ENCODE measurements around the gene GPX5.
"Not testable (repeated sequence)": the region's sequence is repeated elsewhere in the genome, so short reads cannot be mapped to it uniquely, and the experiment has no call there.

Gene GPX5

GRCh38 chr6:28542440-28543296, 17.0 kb downstream of the GPX5 start:
- ATAC-seq (ENCODE audit: low read depth) (peak; percentile 93), DNase-seq (ENCODE audit: low spot score) (peak; percentile 77)
- Histone ChIP-seq H3K36me3 (ENCODE audit: low read depth) (no peaks in the 10 kb centered on the region), H3K4me1 (ENCODE audit: insufficient read depth, poor library complexity, severe bottlenecking) (no peaks in the 10 kb centered on the region), H3K27me3 (ENCODE audit: insufficient read depth, poor library complexity, severe bottlenecking) (peaks cover 16% of the 10 kb centered on the region), H3K27ac (ENCODE audit: poor library complexity, severe bottlenecking) (peak overlapping the region; percentile 37), H3K4me3 (ENCODE audit: severe bottlenecking) (peak overlapping the region; percentile 37), H3K9me3 (ENCODE audit: severe bottlenecking) (no peaks in the 10 kb centered on the region)
- TF ChIP-seq CTCF (IDR thresholded peaks at IDR 0.05; ENCODE audit: poor library complexity, severe bottlenecking): peak; percentile 88

GRCh38 chr6:28543651-28544610, 18.2 kb downstream of the GPX5 start:
- no peak overlapping the region for H3K27ac ChIP-seq (ENCODE audit: poor library complexity, severe bottlenecking)
- H3K36me3 ChIP-seq (ENCODE audit: low read depth): no peaks in the 10 kb centered on the region

GRCh38 chr6:28545955-28546354, 20.3 kb downstream of the GPX5 start:
- H3K27ac ChIP-seq (ENCODE audit: poor library complexity, severe bottlenecking): no peak overlapping the region
- no peaks in the 10 kb centered on the region for H3K9me3 ChIP-seq (ENCODE audit: severe bottlenecking)
- H3K36me3 ChIP-seq (ENCODE audit: low read depth): no peaks in the 10 kb centered on the region
- no peak for ATAC-seq (ENCODE audit: low read depth)
- peaks cover 22% of the 10 kb centered on the region for H3K27me3 ChIP-seq (ENCODE audit: insufficient read depth, poor library complexity, severe bottlenecking)
- H3K4me3 ChIP-seq (ENCODE audit: severe bottlenecking): no peak overlapping the region
- TF ChIP-seq CTCF (IDR thresholded peaks at IDR 0.05; ENCODE audit: poor library complexity, severe bottlenecking): no peak
- no peaks in the 10 kb centered on the region for H3K4me1 ChIP-seq (ENCODE audit: insufficient read depth, poor library complexity, severe bottlenecking)
- DNase-seq (ENCODE audit: low spot score): no peak

More at GRCh38 chr6:28543651-28544610, 18.2 kb downstream of the GPX5 start:
- Histone ChIP-seq H3K9me3 (ENCODE audit: severe bottlenecking) (no peaks in the 10 kb centered on the region), H3K4me1 (ENCODE audit: insufficient read depth, poor library complexity, severe bottlenecking) (no peaks in the 10 kb centered on the region), H3K4me3 (ENCODE audit: severe bottlenecking) (no peak overlapping the region), H3K27me3 (ENCODE audit: insufficient read depth, poor library complexity, severe bottlenecking) (peaks cover 19% of the 10 kb centered on the region)
- ATAC-seq (ENCODE audit: low read depth) (no peak), DNase-seq (ENCODE audit: low spot score) (no peak)
- no peak for TF ChIP-seq CTCF (IDR thresholded peaks at IDR 0.05; ENCODE audit: poor library complexity, severe bottlenecking)

- H3K4me1 ChIP-seq (ENCODE audit: insufficient read depth, poor library complexity, severe bottlenecking); H3K27ac ChIP-seq (ENCODE audit: poor library complexity, severe bottlenecking); H3K4me3 ChIP-seq (ENCODE audit: severe bottlenecking); H3K9me3 ChIP-seq (ENCODE audit: severe bottlenecking); ATAC-seq (ENCODE audit: low read depth); H3K36me3 ChIP-seq (ENCODE audit: low read depth); DNase-seq (ENCODE audit: low spot score): not testable (repeated sequence)
- H3K27me3 ChIP-seq (ENCODE audit: insufficient read depth, poor library complexity, severe bottlenecking): peaks cover 28% of the 10 kb centered on the region
Measured at GRCh38 chr6:28547003-28547402, 21.3 kb downstream of the GPX5 start.

- Histone ChIP-seq H3K36me3 (ENCODE audit: low read depth) (no peaks in the 10 kb centered on the region), H3K27me3 (ENCODE audit: insufficient read depth, poor library complexity, severe bottlenecking) (peaks cover 20% of the 10 kb centered on the region), H3K9me3 (ENCODE audit: severe bottlenecking) (no peaks in the 10 kb centered on the region), H3K4me1 (ENCODE audit: insufficient read depth, poor library complexity, severe bottlenecking) (no peaks in the 10 kb centered on the region), H3K4me3 (ENCODE audit: severe bottlenecking) (no peak overlapping the region), H3K27ac (ENCODE audit: poor library complexity, severe bottlenecking) (no peak overlapping the region)
- no peak for TF ChIP-seq CTCF (IDR thresholded peaks at IDR 0.05; ENCODE audit: poor library complexity, severe bottlenecking)
- ATAC-seq (ENCODE audit: low read depth): no peak
- no peak for DNase-seq (ENCODE audit: low spot score)
Measured at GRCh38 chr6:28551891-28552666, 26.4 kb downstream of the GPX5 start.

Data from RWPE2 (cell line).